Smooth muscle cell (in vitro differentiated cells): ENCODE measurements around the gene CTSL. TPM values are rescaled to one million over a fixed set of nuclear protein-coding genes. Genes with fewer than 3 reads are reported as not detected.

ENCODE experiments used
- DNase-seq: peaks from one replicate; lab custom pipeline; 2025; ENCODE audit not compliant: unreplicated experiment; lab: John Stamatoyannopoulos, UW
- H2AFZ ChIP-seq: fragments of 200-600 bp; sonication (generic); 2 replicates; pipeline ENCODE4 v1.6.0; 2016; ENCODE audit warnings: antibody characterized with exemption, low read depth, mild to moderate bottlenecking
- H3F3A ChIP-seq: fragments of 200-600 bp; sonication (generic); 2 replicates; pipeline ENCODE4 v1.6.0; 2017; ENCODE audit warnings: antibody characterized with exemption, low read depth
- H3K27ac ChIP-seq: fragments of 200-600 bp; sonication (generic); 2 replicates; pipeline ENCODE4 v1.5.1; 2016; ENCODE audit warnings: low read depth, mild to moderate bottlenecking
- H3K27me3 ChIP-seq: fragments of 200-600 bp; sonication (generic); 2 replicates; pipeline ENCODE4 v1.6.1; 2016; ENCODE audit warnings: low read depth, mild to moderate bottlenecking
- H3K36me3 ChIP-seq: fragments of 200-600 bp; sonication (generic); 2 replicates; pipeline ENCODE4 v1.5.1; 2016; ENCODE audit warnings: low read depth
- H3K4me1 ChIP-seq: fragments of 200-600 bp; sonication (generic); 2 replicates; pipeline ENCODE4 v1.5.1; 2016; ENCODE audit warnings: low read depth
- H3K4me2 ChIP-seq: fragments of 200-600 bp; sonication (generic); 2 replicates; pipeline ENCODE4 v1.6.0; 2016; ENCODE audit warnings: mild to moderate bottlenecking
- H3K4me3 ChIP-seq: fragments of 200-600 bp; sonication (generic); 2 replicates; pipeline ENCODE4 v1.5.1; 2016; ENCODE audit warnings: mild to moderate bottlenecking
- H3K79me2 ChIP-seq: fragments of 200-600 bp; sonication (generic); 2 replicates; pipeline ENCODE4 v1.6.0; 2016; ENCODE audit warnings: low read depth, mild to moderate bottlenecking
- H3K9ac ChIP-seq: fragments of 200-600 bp; sonication (generic); 2 replicates; pipeline ENCODE4 v1.6.0; 2016; ENCODE audit warnings: low read depth
- H3K9me3 ChIP-seq: fragments of 200-600 bp; sonication (generic); replicated peaks from 2 replicates; pipeline ENCODE4 v1.5.1; 2016; ENCODE audit warnings: low read depth
- H4K20me1 ChIP-seq: fragments of 200-600 bp; sonication (generic); 2 replicates; pipeline ENCODE4 v1.6.0; 2016; ENCODE audit warnings: low read depth
- WGBS: methylation state at CpG from one replicate; pipeline ENCODE4 v1.1.7; 2016; ENCODE audit warnings: low lambda C conversion rate; 5-methylcytosine and 5-hydroxymethylcytosine counted together
- polyA plus RNA-seq: library from polyadenylated mRNA; unstranded; fragments of >200 nt; fragmentation: Nextera tagmentation; extraction: Ambion mirVana; gene quantifications from 2 replicates; pipeline ENCODE4 v1.2.1, GENCODE V29; 2016
- total RNA-seq: library from RNA; depleted of rRNA; stranded (reverse); fragments of >200 nt; gene quantifications from 2 replicates; pipeline ENCODE4 v1.2.3, GENCODE V29; 2014
- TF ChIP-seq, protein P1 (sequence below): fragments of 200-600 bp; sonication (generic); IDR thresholded peaks from 2 replicates; pipeline ENCODE4 v1.5.1; 2017; ENCODE audit warnings: borderline replicate concordance, mild to moderate bottlenecking, antibody characterized with exemption; ENCODE audit not compliant: insufficient read depth, poor library complexity, severe bottlenecking

Gene CTSL
- total and polyA plus RNA-seq, 2 experiments from 2014 or later = 144 to 174 TPM

DNA sequence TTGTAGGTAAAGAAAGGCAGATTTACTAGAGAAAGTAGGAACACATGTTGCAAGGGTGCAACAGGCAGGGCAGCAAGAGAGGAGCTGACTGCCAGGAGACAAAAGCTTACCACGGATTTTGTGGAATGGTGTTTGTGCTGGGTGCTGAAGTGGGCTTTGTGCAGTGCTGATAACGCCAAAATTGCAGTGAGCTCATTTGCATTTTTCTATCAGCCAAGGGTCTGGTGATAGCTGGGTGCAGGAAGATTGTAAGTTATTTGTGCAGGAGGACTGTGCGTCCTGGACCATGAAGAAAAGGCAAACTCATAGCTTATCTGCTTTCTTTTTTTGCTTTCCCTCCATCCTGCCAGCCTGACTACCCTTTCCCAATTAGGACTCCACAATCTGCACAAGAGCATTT is 13.6 kb downstream of the CTSL start:
- no peaks in the 10 kb centered on the region for H3K36me3 ChIP-seq
- H2AFZ ChIP-seq = no peak overlapping the region
- no peak for DNase-seq
- H3K4me2 ChIP-seq = no peak overlapping the region
- no peaks in the 10 kb centered on the region for H3K9me3 ChIP-seq
- WGBS = 87% methylated on average over 3 of the region's 3 CpGs
- TF ChIP-seq, protein P1, sequence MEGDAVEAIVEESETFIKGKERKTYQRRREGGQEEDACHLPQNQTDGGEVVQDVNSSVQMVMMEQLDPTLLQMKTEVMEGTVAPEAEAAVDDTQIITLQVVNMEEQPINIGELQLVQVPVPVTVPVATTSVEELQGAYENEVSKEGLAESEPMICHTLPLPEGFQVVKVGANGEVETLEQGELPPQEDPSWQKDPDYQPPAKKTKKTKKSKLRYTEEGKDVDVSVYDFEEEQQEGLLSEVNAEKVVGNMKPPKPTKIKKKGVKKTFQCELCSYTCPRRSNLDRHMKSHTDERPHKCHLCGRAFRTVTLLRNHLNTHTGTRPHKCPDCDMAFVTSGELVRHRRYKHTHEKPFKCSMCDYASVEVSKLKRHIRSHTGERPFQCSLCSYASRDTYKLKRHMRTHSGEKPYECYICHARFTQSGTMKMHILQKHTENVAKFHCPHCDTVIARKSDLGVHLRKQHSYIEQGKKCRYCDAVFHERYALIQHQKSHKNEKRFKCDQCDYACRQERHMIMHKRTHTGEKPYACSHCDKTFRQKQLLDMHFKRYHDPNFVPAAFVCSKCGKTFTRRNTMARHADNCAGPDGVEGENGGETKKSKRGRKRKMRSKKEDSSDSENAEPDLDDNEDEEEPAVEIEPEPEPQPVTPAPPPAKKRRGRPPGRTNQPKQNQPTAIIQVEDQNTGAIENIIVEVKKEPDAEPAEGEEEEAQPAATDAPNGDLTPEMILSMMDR = no peak
- H3K4me1 ChIP-seq = no peaks in the 10 kb centered on the region
- no peaks in the 10 kb centered on the region for H4K20me1 ChIP-seq
- H3K79me2 ChIP-seq = no peaks in the 10 kb centered on the region
- no peaks in the 10 kb centered on the region for H3K27me3 ChIP-seq
- no peak overlapping the region for H3K4me3 ChIP-seq
- no peak overlapping the region for H3K9ac ChIP-seq
- H3K27ac ChIP-seq = no peak overlapping the region
- H3F3A ChIP-seq = no peaks in the 10 kb centered on the region

DNA sequence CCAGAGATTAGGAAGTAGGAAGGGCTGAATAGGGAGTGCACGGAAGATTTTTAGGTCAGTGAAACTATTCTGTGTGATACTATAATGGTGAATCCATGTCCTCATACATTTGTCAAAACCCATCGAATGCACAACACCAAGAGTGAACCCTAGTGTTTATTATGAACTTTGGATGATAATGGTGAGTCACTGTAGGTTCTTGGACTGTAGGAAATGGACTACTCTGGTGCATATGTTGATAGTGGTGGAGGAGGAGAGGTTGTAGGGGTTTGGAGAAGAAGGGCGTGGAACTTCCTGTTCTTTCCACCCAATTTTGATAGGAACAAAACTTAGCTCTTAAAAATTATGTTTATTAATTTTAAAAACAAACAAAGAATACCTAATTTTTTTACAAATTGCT is 14.3 kb downstream of the CTSL start:
- WGBS = 81% methylated on average over 3 of the region's 3 CpGs
- Histone ChIP-seq H3K9me3 (no peaks in the 10 kb centered on the region), H3K4me1 (no peaks in the 10 kb centered on the region), H3K9ac (no peak overlapping the region), H3K27me3 (no peaks in the 10 kb centered on the region), H3F3A (no peaks in the 10 kb centered on the region), H3K27ac (no peak overlapping the region), H4K20me1 (no peaks in the 10 kb centered on the region), H3K4me3 (no peak overlapping the region), H2AFZ (no peak overlapping the region), H3K4me2 (no peak overlapping the region), H3K79me2 (no peaks in the 10 kb centered on the region), H3K36me3 (no peaks in the 10 kb centered on the region)
- no peak for DNase-seq
- TF ChIP-seq, protein P1 = no peak

DNA sequence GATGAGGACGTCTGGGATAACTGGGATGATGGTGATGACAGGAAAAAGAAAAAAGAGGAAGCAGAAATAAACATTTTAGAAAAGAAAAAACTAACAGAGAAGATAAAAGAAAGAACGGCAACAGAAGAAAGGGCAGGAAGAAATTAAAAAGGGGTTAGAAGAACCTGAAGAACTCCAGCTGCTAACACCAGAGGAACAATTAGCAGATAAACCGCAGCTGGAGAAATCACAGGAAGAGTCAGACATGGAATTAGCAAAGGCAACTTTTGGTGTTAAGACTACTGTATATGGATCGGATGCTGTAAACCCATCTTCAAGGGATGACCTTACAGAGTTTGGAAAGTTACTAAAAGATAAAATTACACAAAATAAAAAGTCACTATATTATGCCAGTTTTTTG is 15.4 kb downstream of the CTSL start:
- WGBS = 90% methylated on average over 4 of the region's 4 CpGs
- Histone ChIP-seq H3K79me2 (no peaks in the 10 kb centered on the region), H4K20me1 (no peaks in the 10 kb centered on the region), H3K27ac (no peak overlapping the region), H3K9ac (no peak overlapping the region), H3K36me3 (no peaks in the 10 kb centered on the region), H3K27me3 (no peaks in the 10 kb centered on the region), H2AFZ (no peak overlapping the region), H3F3A (no peaks in the 10 kb centered on the region), H3K4me3 (no peak overlapping the region), H3K4me1 (no peaks in the 10 kb centered on the region), H3K9me3 (no peaks in the 10 kb centered on the region), H3K4me2 (no peak overlapping the region)
- TF ChIP-seq, protein P1 = no peak
- DNase-seq = no peak

DNA sequence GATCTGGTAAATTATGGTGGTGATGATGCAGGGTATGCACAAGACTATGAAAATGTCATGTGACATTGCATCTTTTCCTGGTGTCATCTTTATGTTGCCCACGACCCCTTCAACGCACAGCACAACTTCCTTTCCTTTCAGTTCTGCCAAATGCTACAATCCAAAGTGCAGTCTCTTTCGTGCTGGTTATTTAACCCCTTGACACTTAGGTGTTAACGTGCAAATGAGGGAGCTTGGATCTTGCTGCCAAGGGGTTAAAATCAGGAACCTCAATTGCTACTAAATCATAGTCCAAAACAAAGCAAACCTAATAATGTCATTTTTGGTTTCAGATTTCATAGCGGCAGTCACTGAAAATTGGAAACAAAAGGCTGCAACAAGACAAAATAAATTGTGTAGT is 16.0 kb downstream of the CTSL start:
- WGBS = 86% methylated on average over 5 of the region's 5 CpGs
- H3K27ac ChIP-seq = no peak overlapping the region
- H3K4me2 ChIP-seq = no peak overlapping the region
- no peaks in the 10 kb centered on the region for H3K4me1 ChIP-seq
- TF ChIP-seq, protein P1 = no peak
- no peak overlapping the region for H3K4me3 ChIP-seq
- no peaks in the 10 kb centered on the region for H3F3A ChIP-seq
- no peaks in the 10 kb centered on the region for H3K79me2 ChIP-seq
- no peaks in the 10 kb centered on the region for H3K27me3 ChIP-seq
- H3K9me3 ChIP-seq = no peaks in the 10 kb centered on the region
- H3K36me3 ChIP-seq = no peaks in the 10 kb centered on the region
- no peaks in the 10 kb centered on the region for H4K20me1 ChIP-seq
- H2AFZ ChIP-seq = no peak overlapping the region
- H3K9ac ChIP-seq = no peak overlapping the region
- DNase-seq = no peak
